ENCODE data around the gene SYT3.

DNA sequence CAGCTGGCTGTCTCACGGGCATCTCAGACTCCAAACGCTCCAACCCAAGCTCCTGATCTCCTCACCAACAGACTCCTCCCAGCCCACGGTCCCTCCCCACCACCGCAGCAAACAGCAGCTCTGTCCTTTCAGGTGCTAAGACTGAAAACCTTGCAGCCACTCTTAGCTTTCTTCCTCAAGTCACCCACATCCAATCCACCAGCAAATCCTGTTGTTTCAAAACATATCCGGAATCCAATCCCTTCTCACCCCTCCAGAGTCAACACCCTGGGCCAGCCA, 30.4 kb upstream of the SYT3 start:
- TF ChIP-seq, protein P1, sequence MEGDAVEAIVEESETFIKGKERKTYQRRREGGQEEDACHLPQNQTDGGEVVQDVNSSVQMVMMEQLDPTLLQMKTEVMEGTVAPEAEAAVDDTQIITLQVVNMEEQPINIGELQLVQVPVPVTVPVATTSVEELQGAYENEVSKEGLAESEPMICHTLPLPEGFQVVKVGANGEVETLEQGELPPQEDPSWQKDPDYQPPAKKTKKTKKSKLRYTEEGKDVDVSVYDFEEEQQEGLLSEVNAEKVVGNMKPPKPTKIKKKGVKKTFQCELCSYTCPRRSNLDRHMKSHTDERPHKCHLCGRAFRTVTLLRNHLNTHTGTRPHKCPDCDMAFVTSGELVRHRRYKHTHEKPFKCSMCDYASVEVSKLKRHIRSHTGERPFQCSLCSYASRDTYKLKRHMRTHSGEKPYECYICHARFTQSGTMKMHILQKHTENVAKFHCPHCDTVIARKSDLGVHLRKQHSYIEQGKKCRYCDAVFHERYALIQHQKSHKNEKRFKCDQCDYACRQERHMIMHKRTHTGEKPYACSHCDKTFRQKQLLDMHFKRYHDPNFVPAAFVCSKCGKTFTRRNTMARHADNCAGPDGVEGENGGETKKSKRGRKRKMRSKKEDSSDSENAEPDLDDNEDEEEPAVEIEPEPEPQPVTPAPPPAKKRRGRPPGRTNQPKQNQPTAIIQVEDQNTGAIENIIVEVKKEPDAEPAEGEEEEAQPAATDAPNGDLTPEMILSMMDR (IDR thresholded peaks at IDR 0.05; ENCODE audit: low read depth, low read length, missing input control) = no peak
- TF ChIP-seq JUND (IDR thresholded peaks at IDR 0.05) (no peak), FOXA1 (IDR thresholded peaks at IDR 0.05) (no peak)
